Ureter (tissue), 1 donor: ENCODE results near the gene LRIF1. TPM values are rescaled to one million over a fixed set of nuclear protein-coding genes. Genes with fewer than 3 reads are reported as not detected.

Experiments used
- total RNA-seq: library from RNA; stranded (reverse); gene quantifications from one replicate; pipeline ENCODE4 v1.2.4, GENCODE V29; 2023
- donor health status: DM: yes; HTN: yes; CAD: no.

Gene LRIF1
- total RNA-seq, 1 donor from 2014 or later, result 15.0 TPM

Other genes starting within 250 kb of the LRIF1 start
- 20.9 TPM for gene CD53, start 90.8 kb downstream of the LRIF1 start, total RNA-seq
- 52.3 TPM for gene DRAM2, start 176.2 kb upstream of the LRIF1 start, total RNA-seq
- gene CEPT1, start 176.3 kb upstream of the LRIF1 start, total RNA-seq, result 43.3 TPM
- gene DENND2D, start 236.7 kb upstream of the LRIF1 start, total RNA-seq, result 134 TPM